ENCODE results near the gene SPPL3. TPM values are rescaled to one million over a fixed set of nuclear protein-coding genes. Genes with fewer than 3 reads are reported as not detected.

Gene SPPL3
- polyA plus RNA-seq, 1 donor from 2014 or later = 18.6 TPM

DNA sequence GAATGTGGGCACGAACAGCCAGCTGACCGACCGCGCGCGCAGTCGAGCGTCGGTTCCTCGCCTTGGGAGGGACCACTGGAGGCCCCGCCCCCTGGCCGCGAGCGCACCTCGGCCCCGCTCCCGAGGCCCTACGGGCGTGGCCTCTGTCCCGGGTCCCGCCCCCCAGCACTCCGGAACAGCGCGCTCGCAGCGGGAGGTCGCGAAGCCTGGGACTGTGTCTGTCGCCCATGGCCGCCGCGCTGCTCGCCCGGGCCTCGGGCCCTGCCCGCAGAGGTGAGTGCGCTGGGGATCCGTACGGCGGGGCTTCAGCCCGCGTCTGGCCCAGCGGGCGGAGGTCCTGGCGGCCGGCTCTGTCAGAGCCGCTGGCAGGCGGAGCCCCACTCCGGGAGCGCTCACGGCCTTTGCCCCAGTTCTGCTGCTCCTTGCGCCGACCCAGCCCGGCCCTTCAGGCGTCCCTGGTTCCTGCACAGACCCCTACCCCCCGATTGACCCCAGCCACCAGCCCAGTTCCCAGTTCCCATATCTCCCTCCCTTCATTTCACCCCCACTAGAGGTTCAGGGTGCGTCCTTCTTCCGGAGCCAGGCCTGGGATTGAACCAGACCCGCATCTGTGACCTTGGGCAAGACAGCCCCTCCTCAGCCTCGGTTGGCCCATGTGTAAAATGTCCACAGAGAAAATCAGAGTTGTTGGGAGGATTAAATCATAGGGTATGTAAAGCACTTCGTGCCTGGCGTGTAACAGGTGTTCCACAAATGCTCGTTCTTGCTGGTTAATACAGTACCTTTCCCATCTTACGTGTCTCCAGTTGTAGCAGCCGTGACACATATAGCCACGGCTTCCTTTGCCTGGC, 178.3 kb downstream of the SPPL3 start, which contains the start of gene ACADS:
Gene ACADS (plus strand): TSS at position 168 of the 851 bp plus-strand sequence. CDS start 60 bp downstream, at position 228.
- no peaks in the 10 kb centered on the region for H3K27me3 Mint-ChIP-seq
- peak within 1 kb of the TSS in 2 of 3 donors; percentile 33 to 93 for H3K27ac Mint-ChIP-seq
- H3K4me3 Mint-ChIP-seq = peak within 1 kb of the TSS; percentile 82 to 94 (median 88)
- no peaks in the 10 kb centered on the region for H3K9me3 Mint-ChIP-seq
- peaks cover 16% of the 10 kb centered on the region for H3K36me3 Mint-ChIP-seq
- H3K4me1 Mint-ChIP-seq = peaks cover 17 to 27% (median 22%) of the 10 kb centered on the region in 3 donors

DNA sequence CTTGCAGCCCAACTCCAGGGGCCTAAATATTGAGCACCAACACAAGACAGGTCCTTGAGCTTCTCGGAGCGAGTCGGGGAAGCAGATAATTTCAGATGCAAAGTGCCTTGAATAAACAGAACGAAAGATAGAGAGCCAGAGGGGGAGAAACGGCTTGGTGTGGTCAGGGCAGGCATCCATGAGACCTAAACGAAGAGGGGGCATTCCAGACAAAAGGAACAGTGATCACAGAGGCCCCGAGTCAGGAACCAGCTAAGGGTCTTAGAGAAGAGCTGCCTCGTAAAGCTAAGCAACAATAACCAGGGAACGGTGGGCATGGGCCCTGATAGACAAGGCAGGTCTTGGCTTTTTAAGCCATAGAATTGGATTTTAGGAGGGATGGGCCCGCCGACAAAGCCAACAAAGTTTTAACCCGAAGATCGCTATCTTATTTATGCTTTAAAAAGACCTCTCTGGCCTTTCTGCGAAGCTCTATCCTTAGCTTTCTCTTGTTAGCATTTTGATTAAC, 179.0 kb downstream of the SPPL3 start:
- Mint-ChIP-seq H3K9me3 (no peaks in the 10 kb centered on the region), H3K36me3 (peaks cover 13% of the 10 kb centered on the region), H3K4me3 (peak overlapping the region; percentile 82 to 94 (median 88))

DNA sequence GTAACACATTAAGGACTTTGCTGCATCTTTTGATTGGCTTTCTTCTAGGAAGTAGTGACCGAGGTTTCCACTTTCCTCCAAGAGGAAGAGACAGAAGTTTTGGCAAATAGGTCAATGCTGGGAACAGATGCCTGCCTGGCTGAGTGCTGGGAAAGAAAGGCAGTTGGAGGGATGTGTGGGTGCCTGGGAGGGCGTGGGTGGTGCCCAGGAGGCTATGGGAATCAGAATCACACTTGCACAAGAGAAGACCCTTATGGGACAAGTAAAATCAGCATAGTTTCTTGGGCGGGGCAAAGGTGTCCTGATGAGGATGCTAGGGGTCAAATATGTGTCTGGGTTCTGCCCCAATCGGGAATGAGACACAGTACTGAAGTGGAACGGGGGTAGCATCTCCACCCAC, 179.4 kb downstream of the SPPL3 start:
- Mint-ChIP-seq H3K4me3 (peak overlapping the region in 3 of 4 donors; percentile 74 to 89 (median 88)), H3K27me3 (no peaks in the 10 kb centered on the region), H3K4me1 (peaks cover 20 to 29% (median 22%) of the 10 kb centered on the region in 3 donors), H3K9me3 (no peaks in the 10 kb centered on the region), H3K27ac (peak overlapping the region in 1 of 3 donors; percentile 33), H3K36me3 (peaks cover 12% of the 10 kb centered on the region)

More for the DNA sequence above, 179.0 kb downstream of the SPPL3 start:
- Mint-ChIP-seq H3K27ac (peak overlapping the region in 1 of 3 donors; percentile 14), H3K27me3 (no peaks in the 10 kb centered on the region), H3K4me1 (peaks cover 20 to 29% (median 22%) of the 10 kb centered on the region in 3 donors)

DNA sequence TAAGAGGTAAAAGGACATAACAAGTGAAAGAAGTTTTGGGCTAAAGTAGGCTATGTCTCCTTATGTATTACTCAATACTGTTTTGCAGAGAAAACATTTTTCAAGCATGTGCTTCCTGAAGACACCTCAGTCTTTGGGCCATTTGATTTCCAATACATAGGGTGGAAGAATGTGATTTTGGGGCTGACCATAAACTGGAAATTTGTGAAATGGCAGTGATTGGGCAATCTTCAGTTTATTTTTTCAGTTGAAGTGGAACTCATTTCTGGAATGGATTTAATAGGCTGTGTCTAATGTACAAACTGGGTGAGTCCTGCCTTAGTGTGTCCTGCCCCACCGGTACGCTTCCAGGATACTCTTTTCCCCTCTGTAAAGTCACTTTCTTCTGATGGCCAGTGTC, 181.4 kb downstream of the SPPL3 start:
- H3K9me3 Mint-ChIP-seq = no peaks in the 10 kb centered on the region
- peak overlapping the region in 2 of 4 donors; percentile 22 to 44 for H3K4me3 Mint-ChIP-seq
- H3K27ac Mint-ChIP-seq = no peak overlapping the region
- H3K36me3 Mint-ChIP-seq = peaks cover 13% of the 10 kb centered on the region
- no peaks in the 10 kb centered on the region for H3K27me3 Mint-ChIP-seq
- peaks cover 20 to 28% (median 22%) of the 10 kb centered on the region in 3 donors for H3K4me1 Mint-ChIP-seq

DNA sequence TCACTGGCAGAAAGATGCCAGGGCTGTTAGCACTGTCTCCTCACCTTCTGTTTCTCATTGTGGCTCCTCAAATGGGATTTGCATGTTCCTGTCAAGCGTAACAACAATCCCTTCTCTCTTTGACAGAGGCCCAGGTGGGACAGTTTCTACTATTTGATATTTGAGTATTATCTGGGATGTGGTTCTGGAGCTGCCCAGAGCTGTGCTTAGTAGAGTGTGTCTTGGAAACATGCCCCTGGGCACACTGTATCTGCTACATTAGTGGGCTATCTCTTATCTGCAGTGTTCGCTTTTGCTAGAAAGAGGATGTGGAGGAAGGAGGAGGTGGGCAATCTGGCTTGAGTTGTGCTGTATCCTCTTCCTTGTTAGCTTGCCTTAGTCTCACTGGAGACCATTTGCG, 182.3 kb downstream of the SPPL3 start:
- H3K36me3 Mint-ChIP-seq = peaks cover 13% of the 10 kb centered on the region
- peak overlapping the region in 1 of 3 donors; percentile 73 for H3K27ac Mint-ChIP-seq

DNA sequence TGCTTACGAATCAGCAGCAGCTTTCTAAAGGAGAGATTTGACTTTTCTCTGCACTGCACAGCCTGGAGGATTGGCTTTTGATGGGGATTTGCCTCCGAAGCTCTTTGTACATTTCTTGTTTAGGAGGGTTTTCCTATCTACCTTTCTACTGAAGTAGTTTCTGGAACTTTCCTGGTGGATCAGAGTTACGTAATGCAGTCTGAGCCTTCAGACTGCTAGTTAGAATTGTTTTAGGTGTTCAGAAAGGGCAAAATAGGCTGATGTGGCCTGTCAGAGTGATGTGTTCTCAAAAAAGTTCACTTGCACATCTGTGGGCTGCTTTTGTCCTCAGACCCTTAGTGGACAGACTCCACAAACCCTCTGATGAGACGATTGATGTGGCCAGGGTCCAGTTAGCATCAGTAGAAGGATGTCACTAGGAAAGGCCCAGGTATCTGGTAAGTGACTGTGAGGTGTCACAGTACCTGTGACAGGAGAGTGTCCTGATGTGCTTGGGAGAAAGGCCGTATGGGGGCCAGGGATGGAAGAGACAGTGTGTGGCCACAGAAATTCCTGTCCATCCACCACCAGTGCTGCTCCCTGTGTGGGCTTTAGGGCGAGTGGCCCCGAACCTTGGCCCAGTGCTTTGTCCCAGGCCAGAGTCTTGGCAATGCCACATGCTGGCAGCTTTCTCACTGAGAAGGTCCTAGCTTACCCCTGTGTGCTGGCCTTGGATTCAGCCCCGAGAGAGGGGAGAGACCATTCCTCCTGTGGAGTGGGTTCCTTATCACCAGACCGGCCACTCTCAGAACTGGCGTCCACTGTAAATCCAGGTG, 183.0 kb downstream of the SPPL3 start:
- H3K9me3 Mint-ChIP-seq = no peaks in the 10 kb centered on the region
- no peaks in the 10 kb centered on the region for H3K27me3 Mint-ChIP-seq
- no peak overlapping the region for H3K27ac Mint-ChIP-seq
- H3K4me3 Mint-ChIP-seq = peak overlapping the region in 2 of 4 donors; percentile 37 to 67
- peaks cover 15% of the 10 kb centered on the region for H3K36me3 Mint-ChIP-seq
- peaks cover 18 to 26% (median 19%) of the 10 kb centered on the region in 3 donors for H3K4me1 Mint-ChIP-seq

More for the DNA sequence above, 182.3 kb downstream of the SPPL3 start:
- H3K27me3 Mint-ChIP-seq = no peaks in the 10 kb centered on the region
- H3K4me1 Mint-ChIP-seq = peaks cover 20 to 28% (median 22%) of the 10 kb centered on the region in 3 donors
- peak overlapping the region in 3 of 4 donors; percentile 44 to 75 (median 67) for H3K4me3 Mint-ChIP-seq
- H3K9me3 Mint-ChIP-seq = no peaks in the 10 kb centered on the region

DNA sequence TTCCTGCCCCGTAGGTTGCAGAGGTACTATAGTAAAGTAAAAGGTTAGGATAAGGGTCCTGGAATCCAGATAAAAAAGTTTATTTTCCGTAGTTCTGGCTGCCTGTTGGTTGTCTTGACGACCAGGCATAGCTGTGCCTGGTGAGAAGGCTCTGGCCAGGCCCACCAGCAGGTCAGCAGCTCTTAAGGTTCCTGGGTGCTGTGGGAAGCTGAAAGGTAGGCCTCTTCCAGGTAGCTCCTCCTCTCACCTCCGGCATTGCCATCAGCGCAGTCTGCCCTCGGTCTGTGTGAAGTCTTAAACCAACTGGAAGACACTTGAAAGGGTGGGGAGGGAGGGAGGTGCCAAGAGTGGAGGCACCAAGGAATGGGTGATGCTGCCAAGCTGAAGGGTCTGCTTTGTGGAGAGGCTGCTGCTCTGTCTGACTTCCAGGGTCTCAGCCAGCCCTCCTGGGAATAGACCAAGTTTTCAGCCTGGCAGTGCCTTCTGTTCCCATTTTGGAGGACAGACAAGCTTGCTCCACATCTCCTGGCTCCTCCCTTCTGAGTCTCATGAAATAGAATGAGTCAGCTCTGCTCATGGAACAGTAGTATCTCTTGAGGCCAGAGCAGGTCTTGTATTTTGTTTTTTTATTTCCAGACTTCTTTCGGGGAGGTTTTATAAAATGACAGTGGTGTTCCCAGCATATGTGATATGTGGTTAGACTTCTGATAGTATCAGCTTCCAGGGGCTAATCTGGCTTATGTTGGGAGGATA, 183.7 kb downstream of the SPPL3 start:
- no peaks in the 10 kb centered on the region for H3K9me3 Mint-ChIP-seq
- H3K27me3 Mint-ChIP-seq = no peaks in the 10 kb centered on the region
- peak overlapping the region in 1 of 4 donors; percentile 32 for H3K4me3 Mint-ChIP-seq
- peaks cover 15 to 24% (median 17%) of the 10 kb centered on the region in 3 donors for H3K4me1 Mint-ChIP-seq
- no peak overlapping the region for H3K27ac Mint-ChIP-seq
- H3K36me3 Mint-ChIP-seq = peaks cover 15% of the 10 kb centered on the region

DNA sequence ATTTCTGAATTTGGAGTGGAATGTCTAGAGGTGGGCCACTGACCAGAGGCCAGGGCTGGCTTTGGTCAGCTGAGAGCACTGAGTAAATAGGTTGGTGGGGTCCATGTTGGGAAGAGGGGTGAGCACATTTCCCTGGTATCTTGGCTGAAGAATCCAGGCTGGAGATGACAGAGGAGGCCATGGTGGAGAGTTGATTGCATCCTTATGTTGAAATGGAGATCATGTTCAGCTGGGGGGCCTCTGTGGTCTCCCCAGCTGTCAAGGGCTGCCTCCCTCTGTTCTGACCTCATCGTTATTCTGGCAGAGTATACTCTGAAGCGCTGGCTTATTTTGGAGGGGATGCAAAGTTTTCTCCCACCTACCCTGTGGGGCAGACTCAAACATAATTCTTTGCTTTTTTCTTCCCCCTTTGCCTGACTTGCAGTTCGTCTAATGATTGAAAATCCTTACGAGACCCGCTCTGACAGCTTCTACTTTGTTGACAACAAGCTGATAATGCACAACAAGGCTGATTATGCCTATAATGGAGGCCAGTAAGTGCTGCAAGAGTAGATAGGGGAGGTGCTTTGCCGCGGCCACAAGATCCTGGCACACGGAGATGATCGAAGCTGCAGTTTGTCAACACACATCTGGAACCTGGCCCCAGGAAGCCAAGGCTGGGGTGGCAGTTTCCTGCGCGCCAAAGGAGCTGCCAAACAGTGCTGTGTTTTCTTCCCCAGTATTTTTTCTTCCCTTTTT, 184.5 kb downstream of the SPPL3 start:
- Mint-ChIP-seq H3K4me1 (peaks cover 10 to 17% (median 10%) of the 10 kb centered on the region in 3 donors), H3K9me3 (no peaks in the 10 kb centered on the region), H3K27me3 (no peaks in the 10 kb centered on the region), H3K36me3 (peaks cover 15% of the 10 kb centered on the region), H3K27ac (no peak overlapping the region), H3K4me3 (peak overlapping the region in 1 of 4 donors; percentile 32)

DNA sequence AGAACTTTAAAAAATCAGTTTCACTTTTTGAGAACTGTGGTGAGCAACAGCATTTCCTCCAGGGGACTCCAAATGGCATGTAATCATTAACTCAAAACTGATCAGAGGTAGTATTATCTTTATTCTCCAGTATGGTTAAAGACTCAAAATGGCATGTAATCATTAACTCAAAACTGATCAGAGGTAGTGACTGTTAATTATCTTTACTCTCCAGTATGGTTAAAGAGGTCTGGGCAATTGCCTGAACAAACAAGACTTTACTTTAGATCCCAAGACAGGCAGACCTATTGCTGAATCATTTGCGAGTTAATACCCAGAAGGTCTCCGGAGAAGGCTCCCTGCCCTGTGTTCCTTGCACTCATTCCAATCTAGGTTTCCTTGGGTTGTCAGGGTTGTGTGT, 185.1 kb downstream of the SPPL3 start:
- Mint-ChIP-seq H3K27ac (no peak overlapping the region), H3K27me3 (no peaks in the 10 kb centered on the region), H3K4me3 (no peak overlapping the region), H3K36me3 (peaks cover 15% of the 10 kb centered on the region), H3K4me1 (peaks cover 8 to 17% (median 12%) of the 10 kb centered on the region in 3 donors), H3K9me3 (no peaks in the 10 kb centered on the region)

DNA sequence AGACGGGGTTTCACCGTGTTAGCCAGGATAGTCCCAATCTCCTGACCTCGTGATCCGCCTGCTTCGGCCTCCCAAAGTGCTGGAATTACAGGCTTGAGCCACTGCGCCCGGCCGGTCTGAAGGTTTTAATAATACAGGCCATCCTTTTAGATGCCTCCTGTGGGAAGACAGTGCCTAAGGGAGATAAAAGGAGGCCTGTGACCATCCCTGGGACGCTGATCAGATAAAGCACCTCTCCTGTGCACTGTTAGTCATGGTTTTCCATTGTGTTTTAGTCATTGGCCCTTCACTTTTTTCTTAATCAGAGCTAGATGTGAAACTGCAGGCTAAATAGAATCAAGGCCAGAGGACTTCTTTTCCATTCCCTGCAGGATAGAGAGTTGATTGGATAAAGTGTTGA, 186.1 kb downstream of the SPPL3 start:
- no peaks in the 10 kb centered on the region for H3K9me3 Mint-ChIP-seq
- peaks cover 15% of the 10 kb centered on the region for H3K36me3 Mint-ChIP-seq
- peak overlapping the region in 1 of 3 donors; percentile 47 for H3K27ac Mint-ChIP-seq

DNA sequence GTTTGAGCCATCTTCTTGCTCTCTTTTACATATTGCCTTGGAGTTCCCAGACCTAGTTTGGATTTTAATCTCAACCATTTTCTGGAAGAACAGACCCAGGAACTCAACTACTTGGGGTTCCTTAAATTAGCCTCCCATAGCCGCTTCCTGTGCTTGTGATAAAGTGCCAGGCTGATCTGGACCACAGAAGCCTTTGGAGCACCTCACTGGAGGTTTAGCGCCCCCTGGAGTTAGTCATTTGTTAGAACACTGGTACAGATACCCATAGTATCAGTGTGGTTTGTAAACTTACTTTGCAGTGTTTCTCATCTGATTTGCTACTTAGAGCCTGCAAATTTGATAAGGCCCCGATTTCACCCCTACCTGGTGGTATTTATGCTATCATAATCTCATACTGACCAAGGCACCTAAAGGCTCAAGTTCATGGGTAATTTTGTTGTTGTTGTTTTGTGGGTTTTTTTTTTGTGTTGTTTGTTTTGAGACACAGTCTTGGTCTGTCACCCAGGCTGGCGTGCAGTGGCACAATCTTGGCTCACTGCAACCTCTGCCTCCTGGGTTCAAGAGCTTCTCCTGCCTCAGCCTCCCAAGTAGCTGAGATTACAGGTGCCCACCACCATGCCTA, 190.2 kb downstream of the SPPL3 start:
- Mint-ChIP-seq H3K9me3 (no peaks in the 10 kb centered on the region), H3K27ac (peak overlapping the region in 1 of 3 donors; percentile 7), H3K27me3 (no peaks in the 10 kb centered on the region), H3K4me1 (peaks cover 11 to 20% (median 18%) of the 10 kb centered on the region in 3 donors), H3K4me3 (peak overlapping the region in 2 of 4 donors; percentile 44 to 70), H3K36me3 (peaks cover 1% of the 10 kb centered on the region)

More for the DNA sequence above, 186.1 kb downstream of the SPPL3 start:
- H3K4me1 Mint-ChIP-seq = peaks cover 13 to 22% (median 16%) of the 10 kb centered on the region in 3 donors
- H3K4me3 Mint-ChIP-seq = no peak overlapping the region
- H3K27me3 Mint-ChIP-seq = no peaks in the 10 kb centered on the region

DNA sequence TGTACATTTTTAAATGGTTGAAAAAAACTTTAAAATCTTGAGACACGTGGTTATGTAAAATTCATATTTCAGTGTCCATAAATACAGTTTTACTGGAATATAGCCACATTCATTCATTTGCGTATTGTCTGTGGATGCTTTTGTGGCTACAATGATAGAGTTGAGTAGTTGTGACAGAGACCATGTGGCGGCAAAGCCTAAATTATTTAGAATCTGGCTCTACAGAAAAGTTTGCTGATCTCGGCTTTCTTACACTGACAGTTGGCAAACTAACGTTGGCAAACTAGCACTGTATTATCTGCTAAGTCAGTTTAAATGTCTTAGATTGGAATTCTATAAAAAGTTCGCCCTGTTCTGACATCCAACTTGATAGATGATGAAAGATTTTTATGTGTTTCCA, 191.5 kb downstream of the SPPL3 start:
- Mint-ChIP-seq H3K36me3 (peaks cover 1% of the 10 kb centered on the region), H3K4me3 (peak overlapping the region in 1 of 4 donors; percentile 91), H3K27ac (no peak overlapping the region), H3K4me1 (peaks cover 11 to 20% (median 18%) of the 10 kb centered on the region in 3 donors), H3K27me3 (no peaks in the 10 kb centered on the region), H3K9me3 (no peaks in the 10 kb centered on the region)
